Activated T-helper 2 cell treated with anti-CD3 and anti-CD28 coated beads, Interferon-gamma antibody, Interleukin-2, Interleukin-4, amounts not matched to agents 10 μg/mL and 5 μg/mL and 100 μg/mL, durations not matched to agents 14 hours and 24 hours and 36 hours (primary cell): ENCODE measurements around the gene MME. TPM values are rescaled to one million over a fixed set of nuclear protein-coding genes. Genes with fewer than 3 reads are reported as not detected.
"Not testable (repeated sequence)": the region's sequence is repeated elsewhere in the genome, so short reads cannot be mapped to it uniquely, and the experiment has no call there.

Experiments used
- DNase-seq: peaks from one replicate; pipeline ENCODE4 v3.0.0; 2021; ENCODE audit warnings: low spot score
- H3K27ac Mint-ChIP-seq: one replicate; pipeline ENCODE4 v1.8.0; 2021; ENCODE audit warnings: mixed read lengths
- H3K27me3 Mint-ChIP-seq: one replicate; pipeline ENCODE4 v1.8.0; 2021; ENCODE audit warnings: low read depth, mixed read lengths
- H3K36me3 Mint-ChIP-seq: one replicate; pipeline ENCODE4 v1.8.0; 2021; ENCODE audit warnings: low read depth, mixed read lengths
- H3K4me1 Mint-ChIP-seq: one replicate; pipeline ENCODE4 v1.8.0; 2021; ENCODE audit warnings: low read depth, mixed read lengths
- H3K4me3 Mint-ChIP-seq: one replicate; pipeline ENCODE4 v1.8.0; 2021; ENCODE audit warnings: low read depth, mild to moderate bottlenecking, moderate library complexity, mixed read lengths
- H3K9me3 Mint-ChIP-seq: one replicate; pipeline ENCODE4 v1.8.0; 2021; ENCODE audit warnings: mixed read lengths
- intact Hi-C: fragments of 100-400 bp; cut with micrococcal nuclease; formaldehyde crosslinking; loops from one replicate; pipeline ENCODE4 v1.15.1; 2023
- total RNA-seq: library from RNA; stranded (reverse); gene quantifications from 2 replicates; pipeline ENCODE4 v1.2.3, GENCODE V29; 2022

MME gene
- total RNA-seq, 1 donor from 2014 or later, result not detected

DNA sequence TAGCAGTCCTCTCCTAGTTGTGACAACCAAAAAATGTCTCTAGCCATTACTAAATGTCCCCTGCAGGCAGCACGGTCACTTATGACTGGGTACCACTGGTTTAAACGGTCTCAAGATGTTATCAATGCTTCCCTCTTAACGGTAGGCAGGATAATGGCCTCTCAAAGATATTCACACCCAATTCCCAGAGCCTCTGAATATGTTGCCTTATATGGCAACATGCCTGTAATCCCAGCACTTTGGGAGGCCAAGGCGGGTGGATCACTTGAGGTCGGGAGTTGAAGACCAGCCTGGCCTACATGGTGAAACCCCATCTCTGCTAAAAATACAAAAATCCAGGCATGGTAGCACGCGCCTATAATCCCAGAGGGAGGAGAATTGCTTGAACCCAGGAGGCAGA, 9.4 kb downstream of the MME start:
- Mint-ChIP-seq H3K4me3 (no peak overlapping the region), H3K9me3 (no peaks in the 10 kb centered on the region), H3K27me3 (no peaks in the 10 kb centered on the region), H3K4me1 (no peaks in the 10 kb centered on the region), H3K36me3 (no peaks in the 10 kb centered on the region), H3K27ac (no peak overlapping the region)
- no peak for DNase-seq
- intact Hi-C loops, result no loop called here

DNA sequence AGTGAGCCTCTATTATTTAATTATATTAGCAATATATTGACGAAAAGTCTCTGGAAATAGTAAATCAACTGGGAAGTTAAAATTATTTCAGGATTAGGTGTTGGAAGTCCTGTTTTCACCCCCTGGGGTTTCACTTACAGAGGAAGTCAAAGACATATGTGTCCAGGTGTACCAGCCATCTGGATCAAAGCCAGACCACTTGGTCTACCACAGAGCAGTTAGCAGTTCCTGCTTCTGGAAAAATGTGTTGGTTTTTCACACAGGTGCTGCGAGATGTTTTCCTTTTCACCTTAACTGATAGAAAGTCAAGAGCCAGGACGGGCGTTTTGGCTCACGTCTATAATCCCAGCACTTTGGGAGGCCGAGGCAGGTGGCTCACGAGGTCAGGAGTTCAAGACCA, 13.1 kb downstream of the MME start:
- Mint-ChIP-seq H3K36me3 (no peaks in the 10 kb centered on the region), H3K27ac (no peak overlapping the region), H3K9me3 (peaks cover 5% of the 10 kb centered on the region), H3K4me1 (no peaks in the 10 kb centered on the region), H3K27me3 (no peaks in the 10 kb centered on the region), H3K4me3 (no peak overlapping the region)
- intact Hi-C loops, result no loop called here
- no peak for DNase-seq

DNA sequence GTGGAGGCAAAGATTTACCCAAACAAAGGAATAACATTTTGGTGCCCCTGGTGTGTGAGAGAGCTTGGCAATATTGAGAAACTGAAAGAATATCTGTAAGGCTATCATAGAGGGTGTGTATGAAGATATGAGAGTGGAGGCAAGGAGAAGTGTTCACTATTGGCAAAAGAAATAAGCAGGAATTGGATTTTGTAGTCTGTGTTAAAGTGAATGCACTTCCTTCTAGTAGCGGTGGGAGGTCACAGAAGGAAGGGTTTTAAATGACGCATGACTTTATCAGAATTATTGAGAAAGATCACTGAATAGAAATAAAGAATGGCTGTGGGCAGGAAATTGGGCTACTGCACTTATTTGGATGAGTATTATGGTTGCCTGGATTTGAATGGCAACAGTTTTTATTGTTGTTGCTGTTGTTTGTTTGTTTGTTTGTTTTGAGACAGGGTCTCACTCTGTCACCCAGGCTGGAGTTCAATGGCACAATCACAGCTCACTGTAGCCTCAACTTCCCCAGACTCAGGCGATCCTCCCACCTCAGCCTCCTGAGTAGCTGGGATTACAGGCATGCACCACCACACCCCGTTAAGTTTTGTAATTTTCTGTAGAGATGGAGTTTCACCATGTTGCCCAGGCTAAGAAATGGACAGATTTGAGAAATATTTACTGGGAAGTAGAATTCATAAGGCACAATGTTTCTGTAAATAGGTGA, 16.3 kb downstream of the MME start:
- Mint-ChIP-seq H3K4me1 (no peaks in the 10 kb centered on the region), H3K36me3 (no peaks in the 10 kb centered on the region), H3K4me3 (no peak overlapping the region), H3K27me3 (no peaks in the 10 kb centered on the region), H3K9me3 (peaks cover 5% of the 10 kb centered on the region), H3K27ac (no peak overlapping the region)
- no peak for DNase-seq
- intact Hi-C loops, result no loop called here

DNA sequence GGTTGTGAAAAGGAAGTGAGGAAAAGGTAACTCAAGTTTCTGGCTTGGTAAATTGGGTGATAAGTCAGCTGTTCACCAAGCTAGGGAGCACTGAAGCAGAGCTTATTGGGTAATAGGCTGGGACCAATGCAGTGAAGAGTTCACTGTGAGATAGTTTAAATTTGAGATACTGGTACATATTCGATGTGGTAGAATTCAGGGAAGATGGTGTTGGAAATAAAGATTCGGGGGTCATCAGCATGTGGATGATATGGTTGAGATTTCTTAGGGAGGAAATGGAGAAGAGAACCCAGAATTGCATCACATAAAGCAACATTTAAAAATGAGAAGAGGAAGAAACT, 16.9 kb downstream of the MME start:
- peaks cover 9% of the 10 kb centered on the region for H3K9me3 Mint-ChIP-seq
- intact Hi-C loops, result no loop called here
- H3K36me3 Mint-ChIP-seq, result no peaks in the 10 kb centered on the region
- DNase-seq, result no peak
- H3K4me1 Mint-ChIP-seq, result no peaks in the 10 kb centered on the region
- no peaks in the 10 kb centered on the region for H3K27me3 Mint-ChIP-seq
- no peak overlapping the region for H3K4me3 Mint-ChIP-seq
- H3K27ac Mint-ChIP-seq, result no peak overlapping the region

DNA sequence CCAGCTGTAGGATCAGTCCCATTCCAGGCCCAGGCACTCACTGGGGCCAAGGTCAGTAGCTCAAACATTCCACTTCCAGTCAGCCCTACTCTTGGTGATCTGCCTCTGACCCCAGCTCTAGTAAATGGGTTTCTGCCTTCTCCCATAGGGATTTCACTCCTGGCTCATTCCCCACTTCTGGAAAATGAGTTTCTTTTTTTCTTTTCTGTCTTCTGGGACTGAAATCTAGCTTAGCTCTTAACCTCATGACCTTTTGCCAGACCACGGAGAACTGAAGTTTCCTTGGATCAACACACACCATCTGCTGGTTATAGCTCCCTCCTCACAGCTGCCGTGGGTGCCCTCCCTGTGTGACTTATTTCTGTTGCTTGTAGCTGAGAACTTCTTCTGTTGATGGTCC, 21.3 kb downstream of the MME start:
- peaks cover 9% of the 10 kb centered on the region for H3K9me3 Mint-ChIP-seq
- no peak for DNase-seq
- H3K27ac Mint-ChIP-seq, result no peak overlapping the region
- no peak overlapping the region for H3K4me3 Mint-ChIP-seq
- no peaks in the 10 kb centered on the region for H3K4me1 Mint-ChIP-seq
- intact Hi-C loops, result no loop called here
- H3K36me3 Mint-ChIP-seq, result no peaks in the 10 kb centered on the region
- no peaks in the 10 kb centered on the region for H3K27me3 Mint-ChIP-seq

DNA sequence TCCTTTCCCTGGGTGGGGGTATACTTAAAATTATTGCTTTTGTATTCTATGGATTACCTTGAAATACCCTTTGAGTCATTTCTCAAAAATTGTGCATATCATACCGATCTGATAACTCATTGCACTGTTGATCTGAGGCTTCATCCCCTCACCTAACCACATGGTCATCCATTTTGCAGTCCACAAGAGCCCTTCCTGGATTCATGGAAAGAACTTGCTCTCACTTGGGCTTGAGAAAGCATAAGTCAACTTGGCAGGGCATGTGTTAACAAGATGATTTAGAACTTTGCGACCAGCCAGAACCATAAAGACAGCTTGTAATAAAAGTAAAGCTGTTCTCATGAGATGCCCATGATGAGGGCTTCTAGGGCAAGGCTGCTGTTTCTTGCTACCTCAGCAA, 22.2 kb downstream of the MME start:
- Mint-ChIP-seq H3K27ac (no peak overlapping the region), H3K27me3 (no peaks in the 10 kb centered on the region), H3K9me3 (peaks cover 9% of the 10 kb centered on the region), H3K4me1 (no peaks in the 10 kb centered on the region), H3K4me3 (no peak overlapping the region), H3K36me3 (no peaks in the 10 kb centered on the region)
- intact Hi-C loops, result no loop called here
- DNase-seq, result no peak

DNA sequence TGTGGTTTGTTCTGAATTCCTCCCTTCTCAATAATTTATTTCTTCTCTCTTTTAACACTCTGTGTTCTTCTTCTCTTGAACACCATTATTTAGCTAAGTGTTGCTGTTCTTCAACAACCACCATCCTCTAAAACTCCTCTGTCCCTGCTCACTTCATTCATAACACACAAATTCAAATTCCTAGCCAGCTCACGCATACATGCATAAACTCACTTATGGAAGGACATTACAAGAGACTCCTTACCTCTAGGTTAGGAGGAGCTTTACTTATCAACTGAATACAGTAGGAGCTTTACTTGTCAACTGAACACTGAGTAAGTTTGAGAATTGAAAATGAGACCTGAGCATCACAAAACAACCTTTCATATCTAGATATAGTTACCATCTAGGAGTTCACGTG, 23.6 kb downstream of the MME start:
- Mint-ChIP-seq H3K4me3 (no peak overlapping the region), H3K9me3 (peaks cover 4% of the 10 kb centered on the region), H3K36me3 (no peaks in the 10 kb centered on the region), H3K27ac (no peak overlapping the region), H3K27me3 (no peaks in the 10 kb centered on the region), H3K4me1 (no peaks in the 10 kb centered on the region)
- intact Hi-C loops, result no loop called here
- DNase-seq, result no peak

DNA sequence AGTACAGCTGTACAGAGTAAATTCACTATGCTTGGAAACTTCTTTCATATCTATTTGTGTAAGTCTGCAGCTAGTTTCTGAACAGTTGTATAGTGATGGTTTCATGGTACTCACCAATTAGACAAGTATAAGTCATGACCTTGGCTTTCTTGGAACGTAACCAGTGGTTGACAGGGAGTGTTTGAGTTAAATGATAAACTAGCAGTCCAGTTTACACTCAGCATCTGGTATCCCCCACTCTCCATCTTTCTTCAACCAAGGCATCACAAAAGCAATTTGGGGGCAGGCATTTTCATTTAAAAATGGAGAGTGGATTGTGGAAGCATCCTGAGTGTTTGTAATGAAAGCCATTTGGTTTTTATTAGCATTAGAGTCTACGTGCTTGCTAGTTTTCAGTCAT, 26.0 kb downstream of the MME start:
- DNase-seq, result no peak
- Mint-ChIP-seq H3K9me3 (peaks cover 4% of the 10 kb centered on the region), H3K27ac (no peak overlapping the region), H3K4me3 (no peak overlapping the region), H3K36me3 (no peaks in the 10 kb centered on the region), H3K4me1 (peaks cover 3% of the 10 kb centered on the region), H3K27me3 (no peaks in the 10 kb centered on the region)
- intact Hi-C loops, result no loop called here

DNA sequence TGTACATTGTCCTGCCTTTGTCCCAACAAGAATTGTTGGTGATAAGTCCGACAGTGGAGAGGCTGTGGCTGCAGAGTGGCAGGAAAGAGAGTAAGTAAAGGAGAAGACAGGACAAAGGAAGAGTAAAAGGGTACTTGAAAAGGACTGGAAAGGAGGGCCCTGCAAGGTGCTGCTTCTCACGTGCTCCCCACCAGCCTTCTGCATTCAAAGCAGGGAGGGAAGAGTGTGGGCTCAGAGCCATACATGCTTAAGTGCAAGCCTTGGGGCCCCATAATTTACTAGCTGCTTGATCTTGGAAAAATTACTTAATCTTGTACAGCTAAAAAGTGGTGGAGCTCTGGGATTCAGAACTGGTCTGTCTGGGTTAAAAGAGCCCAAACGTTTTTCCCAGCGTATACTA, 29.9 kb downstream of the MME start:
- DNase-seq, result no peak
- peaks cover 1% of the 10 kb centered on the region for H3K27me3 Mint-ChIP-seq
- intact Hi-C loops, result no loop called here
- no peaks in the 10 kb centered on the region for H3K9me3 Mint-ChIP-seq
- H3K4me3 Mint-ChIP-seq, result no peak overlapping the region
- no peaks in the 10 kb centered on the region for H3K36me3 Mint-ChIP-seq
- H3K4me1 Mint-ChIP-seq, result peaks cover 5% of the 10 kb centered on the region
- H3K27ac Mint-ChIP-seq, result no peak overlapping the region

DNA sequence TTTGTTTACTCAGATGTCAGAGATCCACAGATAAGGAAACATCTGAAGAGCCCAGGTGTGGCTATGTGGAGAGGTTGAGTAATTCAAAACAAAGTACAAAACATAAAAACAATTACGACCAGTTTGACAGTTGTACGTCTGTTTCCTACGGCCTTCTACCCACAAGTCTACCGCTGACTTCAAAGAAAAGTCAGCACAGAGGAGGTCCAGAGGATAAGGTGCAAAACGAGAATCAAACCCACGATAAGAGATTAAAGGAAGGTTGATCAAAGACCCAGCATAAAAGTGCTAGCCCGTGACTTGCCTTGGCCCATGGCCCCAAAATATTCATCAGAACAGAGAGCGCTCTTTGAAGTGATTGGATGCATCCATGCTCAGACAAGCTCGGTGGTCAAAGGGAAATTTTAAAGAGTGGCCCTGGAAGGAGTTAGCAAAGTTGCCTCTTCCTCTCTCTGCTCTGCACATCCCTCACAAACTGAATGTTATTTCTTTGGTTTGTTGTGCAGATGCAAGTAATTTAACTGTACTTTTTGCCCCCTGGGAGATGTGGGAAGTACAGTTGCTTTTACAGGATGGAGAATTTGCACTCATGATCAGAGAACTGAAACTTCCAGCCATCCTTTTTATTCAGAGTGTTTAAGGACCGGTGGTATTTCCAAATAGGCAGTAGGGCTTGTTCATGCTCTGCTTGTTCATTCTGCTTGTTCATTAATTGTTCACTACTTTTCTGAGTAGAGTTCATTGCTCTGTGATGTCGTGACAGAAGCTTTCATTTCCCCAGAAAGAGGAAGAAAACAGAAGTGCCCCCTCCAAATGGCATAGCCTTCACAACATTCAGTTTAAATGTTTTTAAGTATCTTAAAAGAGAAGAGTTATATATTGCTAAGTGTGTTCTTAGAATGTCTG, 31.1 kb downstream of the MME start:
- no peak for DNase-seq
- Mint-ChIP-seq H3K27ac (no peak overlapping the region), H3K27me3 (peaks cover 1% of the 10 kb centered on the region), H3K4me3 (no peak overlapping the region), H3K9me3 (no peaks in the 10 kb centered on the region), H3K36me3 (no peaks in the 10 kb centered on the region), H3K4me1 (peaks cover 5% of the 10 kb centered on the region)
- intact Hi-C loops, result no loop called here

DNA sequence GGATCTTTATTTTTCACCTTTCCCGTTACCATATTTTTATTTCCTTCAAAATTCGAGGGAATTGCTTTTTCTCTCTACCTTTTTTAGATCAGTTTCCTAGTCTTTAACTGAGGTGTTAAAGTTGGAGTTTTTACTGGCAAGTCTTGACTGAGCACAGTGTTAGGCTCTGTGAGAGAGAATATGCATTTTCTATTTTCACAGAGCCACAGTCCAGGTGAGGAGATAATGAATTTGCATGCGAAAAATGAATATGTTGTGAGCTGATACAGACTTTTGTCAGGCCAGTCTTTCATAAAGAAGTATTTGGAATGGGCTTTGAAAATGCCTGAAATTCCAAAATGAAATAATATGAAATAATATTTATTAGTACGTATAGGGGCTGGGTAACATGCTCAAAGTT, 31.9 kb downstream of the MME start:
- Mint-ChIP-seq H3K4me1 (peaks cover 5% of the 10 kb centered on the region), H3K27me3 (peaks cover 1% of the 10 kb centered on the region), H3K4me3 (no peak overlapping the region), H3K27ac (no peak overlapping the region), H3K36me3 (no peaks in the 10 kb centered on the region), H3K9me3 (no peaks in the 10 kb centered on the region)
- no peak for DNase-seq
- intact Hi-C loops, result no loop called here

DNA sequence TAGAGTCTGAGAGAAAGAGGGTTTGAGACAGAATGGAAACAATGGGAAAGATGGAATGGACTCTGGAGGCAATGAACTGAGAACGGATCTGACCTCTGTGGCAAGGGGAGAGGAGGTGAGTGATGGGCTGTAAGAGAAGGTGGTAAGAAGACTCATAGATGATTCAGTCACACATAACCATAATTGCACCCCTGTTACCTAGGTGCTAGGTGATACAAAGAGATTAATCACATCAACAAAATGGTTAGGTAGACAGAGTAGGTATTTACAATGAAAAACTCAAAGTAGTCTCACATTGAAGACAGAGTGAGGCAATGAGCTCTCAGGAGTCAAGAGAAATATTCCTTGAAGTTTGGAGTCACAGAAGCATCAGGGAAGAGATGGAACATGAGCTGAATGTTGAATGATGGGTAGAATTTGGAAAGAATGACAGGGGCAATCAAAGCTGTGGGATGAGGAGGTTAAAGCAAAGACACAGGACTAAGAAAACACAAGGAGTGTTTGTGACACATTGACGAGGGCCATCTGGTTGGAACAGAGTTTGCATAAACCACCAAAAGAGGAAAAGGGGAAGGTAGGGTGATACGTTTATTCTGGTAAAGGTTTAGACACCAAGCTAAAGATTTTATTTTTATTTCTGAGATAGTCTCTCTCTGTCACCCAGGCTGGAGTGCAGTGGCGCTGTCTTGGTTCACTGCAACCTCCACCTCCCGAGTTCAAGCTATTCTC, 32.7 kb downstream of the MME start:
- no peaks in the 10 kb centered on the region for H3K36me3 Mint-ChIP-seq
- intact Hi-C loops, result no loop called here

DNA sequence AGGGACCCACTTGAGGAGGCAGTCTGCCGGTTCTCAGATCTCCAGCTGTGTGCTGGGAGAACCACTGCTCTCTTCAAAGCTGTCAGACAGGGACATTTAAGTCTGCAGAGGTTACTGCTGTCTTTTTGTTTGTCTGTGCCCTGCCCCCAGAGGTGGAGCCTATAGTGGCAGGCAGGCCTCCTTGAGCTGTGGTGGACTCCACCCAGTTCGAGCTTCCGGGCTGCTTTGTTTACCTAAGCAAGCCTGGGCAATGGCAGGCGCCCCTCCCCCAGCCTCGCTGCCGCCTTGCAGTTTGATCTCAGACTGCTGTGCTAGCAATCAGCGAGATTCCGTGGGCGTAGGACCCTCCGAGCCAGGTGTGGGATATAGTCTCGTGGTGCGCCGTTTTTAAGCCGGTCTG, 44.6 kb downstream of the MME start:
- H3K27me3 Mint-ChIP-seq, H3K36me3 Mint-ChIP-seq, H3K9me3 Mint-ChIP-seq, H3K4me1 Mint-ChIP-seq, H3K27ac Mint-ChIP-seq, intact Hi-C loops, H3K4me3 Mint-ChIP-seq: not testable (repeated sequence)
- DNase-seq, result peak; percentile 9

More for the DNA sequence above, 32.7 kb downstream of the MME start:
- peaks cover 5% of the 10 kb centered on the region for H3K4me1 Mint-ChIP-seq
- no peaks in the 10 kb centered on the region for H3K9me3 Mint-ChIP-seq
- no peak overlapping the region for H3K4me3 Mint-ChIP-seq
- peaks cover 1% of the 10 kb centered on the region for H3K27me3 Mint-ChIP-seq
- H3K27ac Mint-ChIP-seq, result no peak overlapping the region
- no peak for DNase-seq
